HEK293T (cell line): Measurements from ENCODE around the gene RYR1.
A peak's percentile ranks its signal among the peaks of the same experiment; 100 is the strongest.

Source experiments
- CTCF ChIA-PET: fragments of 350-600 bp; formaldehyde crosslinking; extraction: SDS; loops from one replicate; lab custom pipeline; 2021; ENCODE audit warnings: antibody characterized with exemption, inconsistent platforms; lab: Yijun Ruan, JAX
- POLR2A ChIA-PET: fragments of 350-600 bp; formaldehyde crosslinking; extraction: SDS; loops from one replicate; lab custom pipeline; 2020; ENCODE audit warnings: antibody characterized with exemption, inconsistent platforms; lab: Yijun Ruan, JAX
- DNase-seq: peaks from one replicate; pipeline ENCODE4 v3.0.0; 2012; ENCODE audit warnings: mixed read lengths; ENCODE audit errors: extremely low spot score
- ARNT ChIP-seq: fragments of 450-650 bp; IDR thresholded peaks from 2 replicates; pipeline ENCODE4 v1.6.1; 2017; ENCODE audit warnings: mild to moderate bottlenecking
- BHLHE40 ChIP-seq: fragments of 450-650 bp; IDR thresholded peaks from 2 replicates; pipeline ENCODE4 v1.6.1; 2016; ENCODE audit warnings: mild to moderate bottlenecking, moderate library complexity, borderline replicate concordance
- CTBP1 ChIP-seq: fragments of 450-650 bp; IDR thresholded peaks from 2 replicates; pipeline ENCODE4 v1.6.1; 2016; ENCODE audit warnings: borderline replicate concordance
- ELF4 ChIP-seq: fragments of 450-650 bp; IDR thresholded peaks from 2 replicates; pipeline ENCODE4 v1.6.1; 2017; ENCODE audit warnings: antibody characterized with exemption
- FOXA1 ChIP-seq: fragments of 450-650 bp; IDR thresholded peaks from 2 replicates; pipeline ENCODE4 v1.6.1; 2016; ENCODE audit warnings: mild to moderate bottlenecking
- FOXK2 ChIP-seq: fragments of 450-650 bp; IDR thresholded peaks from 2 replicates; pipeline ENCODE4 v1.6.1; 2016; ENCODE audit warnings: mild to moderate bottlenecking
- FOXM1 ChIP-seq: fragments of 450-650 bp; IDR thresholded peaks from 2 replicates; pipeline ENCODE4 v1.6.1; 2017; ENCODE audit warnings: mild to moderate bottlenecking, borderline replicate concordance
- HDGF ChIP-seq: fragments of 450-650 bp; IDR thresholded peaks from 2 replicates; pipeline ENCODE4 v1.6.1; 2017; ENCODE audit warnings: antibody characterized with exemption, borderline replicate concordance
- L3MBTL2 ChIP-seq: fragments of 450-650 bp; conservative IDR thresholded peaks from 2 replicates; pipeline ENCODE4 v1.6.1; 2016; ENCODE audit warnings: mild to moderate bottlenecking
- LEF1 ChIP-seq: fragments of 450-650 bp; IDR thresholded peaks from 2 replicates; pipeline ENCODE4 v1.6.1; 2017; ENCODE audit warnings: mild to moderate bottlenecking, borderline replicate concordance
- NFRKB ChIP-seq: fragments of 450-650 bp; IDR thresholded peaks from 2 replicates; pipeline ENCODE4 v1.6.1; 2016; ENCODE audit warnings: mild to moderate bottlenecking, moderate library complexity
- SP1 ChIP-seq: fragments of 450-650 bp; IDR thresholded peaks from 2 replicates; pipeline ENCODE4 v1.6.1; 2017
- SUZ12 ChIP-seq: fragments of 450-650 bp; IDR thresholded peaks from 2 replicates; pipeline ENCODE4 v1.6.1; 2016; ENCODE audit warnings: mild to moderate bottlenecking
- TARDBP ChIP-seq: fragments of 450-650 bp; IDR thresholded peaks from 2 replicates; pipeline ENCODE4 v1.6.1; 2016
- ZNF384 ChIP-seq: fragments of 450-650 bp; IDR thresholded peaks from 2 replicates; pipeline ENCODE4 v1.6.1; 2016
- TF ChIP-seq, protein P1 (sequence below): fragments of 450-650 bp; IDR thresholded peaks from 2 replicates; pipeline ENCODE4 v1.6.1; 2016

The RYR1 gene

DNA sequence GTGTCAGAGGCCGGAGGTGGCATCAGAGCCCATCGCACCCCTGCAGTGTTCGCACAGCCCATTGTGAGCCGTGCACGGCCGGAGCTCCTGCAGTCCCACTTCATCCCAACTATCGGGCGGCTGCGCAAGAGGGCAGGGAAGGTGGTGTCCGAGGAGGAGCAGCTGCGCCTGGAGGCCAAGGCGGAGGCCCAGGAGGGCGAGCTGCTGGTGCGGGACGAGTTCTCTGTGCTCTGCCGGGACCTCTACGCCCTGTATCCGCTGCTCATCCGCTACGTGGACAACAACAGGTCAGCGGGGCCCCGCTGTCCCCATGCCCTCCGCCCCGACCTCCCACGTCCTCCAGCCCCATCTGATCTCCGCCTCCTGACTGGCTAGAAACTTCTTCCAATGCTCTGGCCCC is 85.7 kb downstream of the RYR1 start:
- no peak for TF ChIP-seq FOXK2
- no peak for TF ChIP-seq HDGF
- no peak for TF ChIP-seq ELF4
- TF ChIP-seq FOXM1 = no peak
- no peak for TF ChIP-seq ZNF384
- TF ChIP-seq, protein P1, sequence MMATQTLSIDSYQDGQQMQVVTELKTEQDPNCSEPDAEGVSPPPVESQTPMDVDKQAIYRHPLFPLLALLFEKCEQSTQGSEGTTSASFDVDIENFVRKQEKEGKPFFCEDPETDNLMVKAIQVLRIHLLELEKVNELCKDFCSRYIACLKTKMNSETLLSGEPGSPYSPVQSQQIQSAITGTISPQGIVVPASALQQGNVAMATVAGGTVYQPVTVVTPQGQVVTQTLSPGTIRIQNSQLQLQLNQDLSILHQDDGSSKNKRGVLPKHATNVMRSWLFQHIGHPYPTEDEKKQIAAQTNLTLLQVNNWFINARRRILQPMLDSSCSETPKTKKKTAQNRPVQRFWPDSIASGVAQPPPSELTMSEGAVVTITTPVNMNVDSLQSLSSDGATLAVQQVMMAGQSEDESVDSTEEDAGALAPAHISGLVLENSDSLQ = no peak
- ChIA-PET POLR2A (no interaction called here), CTCF (no interaction called here)
- DNase-seq = no peak

GRCh38 chr19:38519988-38520387 is 86.5 kb downstream of the RYR1 start:
- POLR2A ChIA-PET = no interaction called here
- no peak for TF ChIP-seq CTBP1
- CTCF ChIA-PET = interaction anchor here (0.7 kb wide), 1 partner anchor 411 kb away, joined by 6 read pairs; the partner anchor contains the start of gene MRPS12
- no peak for DNase-seq

DNA sequence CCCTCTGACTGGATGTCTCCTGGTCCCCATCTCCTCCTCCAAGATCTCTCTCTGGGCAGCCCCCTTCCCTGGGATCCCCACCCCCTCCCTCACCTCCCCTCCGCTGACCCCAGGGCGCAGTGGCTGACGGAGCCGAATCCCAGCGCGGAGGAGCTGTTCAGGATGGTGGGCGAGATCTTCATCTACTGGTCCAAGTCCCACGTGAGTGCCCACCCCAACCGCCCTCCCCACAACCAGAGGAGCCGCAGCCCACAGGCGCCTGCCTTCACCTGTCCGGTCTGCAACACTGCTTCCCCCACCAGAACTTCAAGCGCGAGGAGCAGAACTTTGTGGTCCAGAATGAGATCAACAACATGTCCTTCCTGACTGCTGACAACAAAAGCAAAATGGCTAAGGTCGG is 89.4 kb downstream of the RYR1 start:
- TF ChIP-seq, protein P1 = no peak
- TF ChIP-seq FOXK2 (no peak), FOXA1 (no peak), CTBP1 (no peak), SUZ12 (no peak), TARDBP (no peak), LEF1 (no peak), NFRKB (no peak), ZNF384 (no peak), BHLHE40 (no peak), L3MBTL2 (no peak), ARNT (no peak), ELF4 (no peak), HDGF (no peak), FOXM1 (no peak), SP1 (no peak)
- no peak for DNase-seq
- POLR2A ChIA-PET = no interaction called here
- CTCF ChIA-PET = no interaction called here

DNA sequence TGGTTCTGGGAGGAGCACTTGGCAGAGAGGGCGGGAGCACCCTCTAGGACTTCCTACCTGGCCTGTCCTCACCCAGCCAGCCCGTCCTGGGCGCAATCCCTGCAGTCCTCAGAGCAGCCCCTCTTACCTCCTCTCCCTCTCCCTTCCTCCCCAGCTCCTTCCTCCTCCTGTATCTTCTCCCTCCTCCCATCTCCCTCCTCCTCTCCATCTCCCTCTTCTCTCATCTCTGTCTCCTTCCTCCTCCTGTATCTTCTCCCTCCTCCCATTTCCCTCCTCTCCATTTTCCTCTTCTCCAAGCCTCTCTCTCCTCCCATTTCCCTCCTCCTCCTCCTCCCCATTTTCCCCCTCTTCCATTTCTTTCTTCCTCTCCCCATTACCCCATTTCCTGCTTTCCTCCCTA is 89.8 kb downstream of the RYR1 start:
- ChIA-PET CTCF (no interaction called here), POLR2A (no interaction called here)
- no peak for TF ChIP-seq FOXK2
- no peak for DNase-seq

DNA sequence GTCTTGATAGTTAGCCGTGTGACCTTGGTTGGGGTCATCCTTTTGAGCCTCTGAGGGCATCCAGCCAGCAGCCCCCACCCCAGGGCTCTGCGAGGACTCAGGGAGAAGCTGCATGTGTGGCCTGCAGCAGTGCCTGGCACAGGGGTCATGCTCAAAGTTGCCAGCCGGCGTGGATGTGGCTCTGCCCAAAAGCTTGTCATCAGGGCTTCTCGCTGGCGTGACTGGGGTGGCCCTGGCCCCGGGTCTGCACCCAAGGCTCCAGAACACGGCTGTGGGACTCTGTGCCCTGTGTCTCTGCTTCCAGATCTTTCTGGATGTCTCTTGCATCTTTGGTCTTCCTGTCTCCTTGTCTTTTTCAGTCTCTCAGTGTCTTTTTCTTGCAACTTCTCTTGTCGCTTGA is 90.9 kb downstream of the RYR1 start:
- ChIA-PET POLR2A (no interaction called here), CTCF (no interaction called here)
- TF ChIP-seq FOXA1 (no peak), FOXK2 (no peak), TARDBP (no peak), L3MBTL2 (no peak), SP1 (no peak), LEF1 (no peak), CTBP1 (no peak), NFRKB (no peak), FOXM1 (no peak), ELF4 (no peak), ZNF384 (no peak)
- DNase-seq = no peak

- ChIA-PET POLR2A (no interaction called here), CTCF (no interaction called here)
- TF ChIP-seq FOXK2 (no peak), ARNT (no peak), HDGF (no peak), SUZ12 (no peak)
- no peak for DNase-seq
Measured at GRCh38 chr19:38524994-38525634, 91.6 kb downstream of the RYR1 start.

GRCh38 chr19:38526430-38526829 is 92.9 kb downstream of the RYR1 start:
- CTCF ChIA-PET = no interaction called here
- TF ChIP-seq ZNF384 (no peak), SUZ12 (no peak), CTBP1 (no peak), SP1 (no peak)
- POLR2A ChIA-PET = no interaction called here
- DNase-seq = no peak

DNA sequence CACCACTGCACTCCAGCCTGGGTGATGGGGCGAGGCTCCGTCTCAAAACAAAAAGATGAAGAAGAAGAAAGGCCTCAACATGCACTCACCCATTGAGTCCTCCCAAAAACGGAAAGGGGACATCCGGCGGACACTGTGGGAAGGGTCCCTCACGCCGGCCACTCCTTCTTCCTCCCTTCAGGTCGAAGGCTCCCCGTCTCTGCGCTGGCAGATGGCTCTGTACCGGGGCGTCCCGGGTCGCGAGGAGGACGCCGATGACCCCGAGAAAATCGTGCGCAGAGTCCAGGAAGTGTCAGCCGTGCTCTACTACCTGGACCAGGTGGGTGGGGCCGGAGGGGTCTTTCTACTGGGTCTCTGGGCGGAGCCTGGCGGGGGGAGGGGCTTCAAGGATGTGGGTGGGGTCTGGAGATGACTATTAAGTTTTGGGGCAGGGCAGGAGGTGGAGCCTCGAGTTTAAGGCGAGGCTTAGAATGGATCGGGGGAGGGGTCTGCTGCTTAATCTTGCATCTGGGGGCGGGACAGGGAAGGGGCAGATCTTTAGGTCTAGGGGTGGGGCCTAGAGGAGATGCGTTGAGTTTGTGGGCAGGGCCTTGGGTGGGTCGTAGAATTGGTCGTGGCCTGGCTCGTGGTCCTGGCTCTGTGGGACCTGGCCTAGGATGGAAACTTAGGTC is 94.1 kb downstream of the RYR1 start:
- CTCF ChIA-PET = interaction anchor here (1.5 kb wide), 1 partner anchor 12 kb away, joined by 4 read pairs; no protein-coding TSS in a partner anchor
- POLR2A ChIA-PET = no interaction called here
- TF ChIP-seq L3MBTL2 (no peak), SP1 (no peak), FOXM1 (no peak), FOXA1 (no peak), CTBP1 (no peak), ELF4 (no peak), BHLHE40 (no peak), TARDBP (no peak), ZNF384 (no peak), HDGF (no peak), LEF1 (no peak), ARNT (no peak), SUZ12 (no peak)
- TF ChIP-seq, protein P1 = no peak
- peak; percentile 21 for DNase-seq
